PC-9 (cell line): ENCODE data around the gene PGAM4. TPM values are rescaled to one million over a fixed set of nuclear protein-coding genes. Genes with fewer than 3 reads are reported as not detected.

ENCODE experiments used
- BruUV-seq: library from RNA; stranded (reverse); fragments of 400-500 nt; replicated peaks from 2 replicates; lab custom pipeline; 2021; lab: Mats Ljungman, UMichigan
- CTCF ChIA-PET: fragments of 300-600 bp; sonication (Branson Sonifier 250); formaldehyde crosslinking; loops from one replicate; lab custom pipeline; 2022; ENCODE audit warnings: antibody characterized with exemption; lab: Charles Lee
- POLR2A ChIA-PET: fragments of 300-600 bp; sonication (Branson Sonifier 250); formaldehyde crosslinking; loops from one replicate; lab custom pipeline; 2022; ENCODE audit warnings: antibody characterized with exemption; ENCODE audit not compliant: unreplicated experiment; lab: Charles Lee
- DNase-seq, 2 experiments: peaks; one replicate each; pipeline versions ENCODE4 v3.0.0 to v3.0.0-alpha.2; 2015 to 2022; ENCODE audit warnings: mixed read lengths in 1 of 2
- H2AFZ ChIP-seq: fragments of 200-600 bp; sonication (generic); 2 replicates; pipeline ENCODE4 v1.8.1; 2017; ENCODE audit warnings: antibody characterized with exemption
- H3F3A ChIP-seq: fragments of 200-600 bp; sonication (generic); 2 replicates; pipeline ENCODE4 v1.8.1; 2017; ENCODE audit warnings: antibody characterized with exemption, mild to moderate bottlenecking, low read depth; ENCODE audit not compliant: insufficient read depth
- H3K27ac ChIP-seq: fragments of 200-600 bp; sonication (generic); 2 replicates; pipeline ENCODE4 v1.6.1; 2016; ENCODE audit warnings: mixed run types
- H3K27me3 ChIP-seq: fragments of 200-600 bp; sonication (generic); 2 replicates; pipeline ENCODE4 v1.6.1; 2016; ENCODE audit warnings: low read depth, mixed run types; ENCODE audit not compliant: insufficient read depth
- H3K36me3 ChIP-seq: fragments of 200-600 bp; sonication (generic); 2 replicates; pipeline ENCODE4 v1.6.1; 2016; ENCODE audit warnings: low read depth, mixed run types
- H3K4me1 ChIP-seq: fragments of 200-600 bp; sonication (generic); replicated peaks from 2 replicates; pipeline ENCODE4 v1.6.1; 2016; ENCODE audit warnings: mixed run types; ENCODE audit not compliant: insufficient read depth
- H3K4me2 ChIP-seq: fragments of 200-600 bp; sonication (generic); 2 replicates; pipeline ENCODE4 v1.6.1; 2017; ENCODE audit warnings: mixed run types
- H3K4me3 ChIP-seq: fragments of 200-600 bp; sonication (generic); 2 replicates; pipeline ENCODE4 v1.6.1; 2016; ENCODE audit warnings: mixed run types
- H3K79me2 ChIP-seq: fragments of 200-600 bp; sonication (generic); 2 replicates; pipeline ENCODE4 v1.6.1; 2017; ENCODE audit warnings: low read depth, mixed run types
- H3K9me2 ChIP-seq: fragments of 200-600 bp; sonication (generic); 2 replicates; pipeline ENCODE4 v1.8.1; 2017; ENCODE audit warnings: mild to moderate bottlenecking; ENCODE audit not compliant: insufficient read depth
- H3K9me3 ChIP-seq: fragments of 200-600 bp; sonication (generic); 2 replicates; pipeline ENCODE4 v1.8.1; 2016; ENCODE audit warnings: low read depth; ENCODE audit not compliant: insufficient read depth
- H4K20me1 ChIP-seq: fragments of 200-600 bp; sonication (generic); 2 replicates; pipeline ENCODE4 v1.8.1; 2017; ENCODE audit not compliant: insufficient read depth
- CTCF ChIP-seq: fragments of 200-600 bp; sonication (generic); conservative IDR thresholded peaks from 2 replicates; pipeline ENCODE4 v1.6.1; 2017; ENCODE audit warnings: mixed run types, antibody characterized with exemption, mild to moderate bottlenecking, moderate library complexity
- EZH2 ChIP-seq: fragments of 200-600 bp; sonication (generic); IDR thresholded peaks from 2 replicates; pipeline ENCODE4 v1.8.0; 2017; ENCODE audit warnings: antibody characterized with exemption, low read depth
- intact Hi-C: fragments of 100-400 bp; cut with micrococcal nuclease; formaldehyde crosslinking; loops from one replicate; pipeline ENCODE4 v1.10.0; 2022; ENCODE audit not compliant: unreplicated experiment
- total RNA-seq: library from RNA; stranded (reverse); gene quantifications from 2 replicates; pipeline ENCODE4 v1.2.3, GENCODE V29; 2021

The PGAM4 gene
- total RNA-seq, 1 experiment from 2014 or later: not detected

DNA sequence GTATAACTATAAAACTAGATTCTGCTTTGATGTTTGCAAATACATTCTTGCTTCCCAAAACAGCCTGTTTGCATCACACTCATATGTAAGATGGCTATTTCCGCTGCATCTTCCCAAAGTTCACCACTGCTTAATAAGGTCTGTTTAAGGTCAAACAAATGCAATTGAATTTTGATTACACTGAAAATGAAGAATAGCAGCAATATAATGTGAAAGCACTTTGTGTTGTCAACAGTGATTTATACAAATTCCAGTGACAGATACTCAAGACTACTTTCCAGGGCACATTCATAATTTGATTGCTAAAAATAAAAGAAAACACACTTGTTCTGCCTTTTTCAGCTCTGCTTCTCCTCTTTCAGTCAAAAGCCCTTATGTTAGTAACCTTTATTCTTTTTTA lies 8.1 kb upstream of the PGAM4 start:
- TF ChIP-seq CTCF (no peak), EZH2 (no peak)
- no peaks in the 10 kb centered on the region for H3K79me2 ChIP-seq
- H4K20me1 ChIP-seq: no peaks in the 10 kb centered on the region
- no peaks in the 10 kb centered on the region for H3K27me3 ChIP-seq
- peaks cover 7% of the 10 kb centered on the region for H3K4me1 ChIP-seq
- intact Hi-C loops: no loop called here
- POLR2A ChIA-PET: no interaction called here
- BruUV-seq: no TSS peak
- no peaks in the 10 kb centered on the region; the same call in 1 of the 2 replicates for H3K9me2 ChIP-seq
- H3K4me3 ChIP-seq: no peak overlapping the region
- no peak overlapping the region for H3K4me2 ChIP-seq
- H3K9me3 ChIP-seq: no peaks in the 10 kb centered on the region
- no peak overlapping the region for H3K27ac ChIP-seq
- CTCF ChIA-PET: no interaction called here
- H2AFZ ChIP-seq: no peak overlapping the region
- H3K36me3 ChIP-seq: no peaks in the 10 kb centered on the region
- DNase-seq: no peak
- H3F3A ChIP-seq: no peaks in the 10 kb centered on the region

GRCh38 chrX:77977095-77977494 lies 7.7 kb upstream of the PGAM4 start:
- no peaks in the 10 kb centered on the region for H3K79me2 ChIP-seq
- H3F3A ChIP-seq: no peaks in the 10 kb centered on the region
- no peak for TF ChIP-seq CTCF
- no peak for TF ChIP-seq EZH2
- intact Hi-C loops: no loop called here
- no peak overlapping the region for H2AFZ ChIP-seq
- no peaks in the 10 kb centered on the region for H3K27me3 ChIP-seq
- no peak overlapping the region for H3K4me3 ChIP-seq
- H3K4me1 ChIP-seq: peaks cover 7% of the 10 kb centered on the region
- H3K9me2 ChIP-seq: no peaks in the 10 kb centered on the region; the same call in 1 of the 2 replicates
- no peaks in the 10 kb centered on the region for H4K20me1 ChIP-seq
- H3K27ac ChIP-seq: no peak overlapping the region
- no peak for DNase-seq
- H3K4me2 ChIP-seq: no peak overlapping the region
- H3K36me3 ChIP-seq: no peaks in the 10 kb centered on the region
- ChIA-PET CTCF (no interaction called here), POLR2A (no interaction called here)
- H3K9me3 ChIP-seq: no peaks in the 10 kb centered on the region
- BruUV-seq: no TSS peak

- BruUV-seq: no TSS peak
- H3K4me2 ChIP-seq: no peak overlapping the region
- intact Hi-C loops: no loop called here
- H3K27ac ChIP-seq: no peak overlapping the region
- no peaks in the 10 kb centered on the region for H3K9me3 ChIP-seq
- no peaks in the 10 kb centered on the region for H4K20me1 ChIP-seq
- no peak for DNase-seq
- ChIA-PET POLR2A (no interaction called here), CTCF (no interaction called here)
- H3K79me2 ChIP-seq: no peaks in the 10 kb centered on the region
- no peak overlapping the region for H2AFZ ChIP-seq
- no peaks in the 10 kb centered on the region for H3K27me3 ChIP-seq
- no peaks in the 10 kb centered on the region for H3F3A ChIP-seq
- H3K9me2 ChIP-seq: no peaks in the 10 kb centered on the region; the same call in 1 of the 2 replicates
- H3K4me1 ChIP-seq: peaks cover 7% of the 10 kb centered on the region
- no peaks in the 10 kb centered on the region for H3K36me3 ChIP-seq
- H3K4me3 ChIP-seq: no peak overlapping the region
- TF ChIP-seq EZH2 (no peak), CTCF (no peak)
These were observed 6.3 kb upstream of the PGAM4 start for GRCh38 chrX:77975755-77976154.
